DOHH2 (cell line): ENCODE data around the gene TMEM86A.

Experiments used
- H3F3A ChIP-seq: fragments of 200-600 bp; sonication (generic), shearing (Covaris generic); 2 replicates; pipeline ENCODE4 v1.6.0; 2016; ENCODE audit warnings: antibody characterized with exemption, mild to moderate bottlenecking; ENCODE audit not compliant: control insufficient read depth, insufficient read depth
- H3K27ac ChIP-seq: fragments of 200-600 bp; sonication (generic); 2 replicates; pipeline ENCODE4 v1.5.1; 2014; ENCODE audit warnings: low read depth, mild to moderate bottlenecking, low read length, moderate library complexity
- H3K27me3 ChIP-seq: fragments of 200-600 bp; sonication (generic); 2 replicates; pipeline ENCODE4 v1.6.1; 2014; ENCODE audit warnings: mild to moderate bottlenecking, low read length, mixed read lengths; ENCODE audit not compliant: control insufficient read depth
- H3K36me3 ChIP-seq: fragments of 200-600 bp; sonication (generic); 2 replicates; pipeline ENCODE4 v1.6.1; 2014; ENCODE audit warnings: mild to moderate bottlenecking, low read length, moderate library complexity, mixed read lengths; ENCODE audit not compliant: control insufficient read depth
- H3K4me1 ChIP-seq: fragments of 200-600 bp; sonication (generic); 2 replicates; pipeline ENCODE4 v1.6.1; 2014; ENCODE audit warnings: mild to moderate bottlenecking, low read length, mixed read lengths; ENCODE audit not compliant: control insufficient read depth
- H3K4me2 ChIP-seq: fragments of 200-600 bp; sonication (generic); 2 replicates; pipeline ENCODE4 v1.6.0; 2014; ENCODE audit warnings: mild to moderate bottlenecking, low read length, moderate library complexity
- H3K4me3 ChIP-seq: fragments of 200-600 bp; sonication (generic); 2 replicates; pipeline ENCODE4 v1.5.1; 2014; ENCODE audit warnings: mild to moderate bottlenecking, low read length, mixed read lengths
- H3K79me2 ChIP-seq: fragments of 200-600 bp; sonication (generic); 2 replicates; pipeline ENCODE4 v1.6.1; 2014; ENCODE audit warnings: mild to moderate bottlenecking, low read length, mixed read lengths; ENCODE audit not compliant: control insufficient read depth
- H3K9me2 ChIP-seq: fragments of 200-600 bp; sonication (generic); replicated peaks from 2 replicates; pipeline ENCODE4 v1.6.1; 2014; ENCODE audit warnings: mild to moderate bottlenecking, low read length, mixed read lengths; ENCODE audit not compliant: control insufficient read depth
- H3K9me3 ChIP-seq: fragments of 200-600 bp; sonication (generic); 2 replicates; pipeline ENCODE4 v1.6.1; 2014; ENCODE audit warnings: antibody characterized with exemption, low read length, mixed read lengths; ENCODE audit not compliant: control insufficient read depth, insufficient read depth
- H4K20me1 ChIP-seq: fragments of 200-600 bp; sonication (generic); 2 replicates; pipeline ENCODE4 v1.6.0; 2014; ENCODE audit warnings: low read depth, mild to moderate bottlenecking, antibody characterized with exemption, low read length, moderate library complexity; ENCODE audit not compliant: control insufficient read depth, insufficient read depth
- CTCF ChIP-seq: fragments of 200-600 bp; sonication (generic); IDR thresholded peaks from one replicate; pipeline ENCODE4 v1.5.1; 2014; ENCODE audit warnings: antibody characterized with exemption, mild to moderate bottlenecking, low read depth, low read length; ENCODE audit not compliant: poor library complexity, severe bottlenecking
- EZH2phosphoT487 ChIP-seq: fragments of 200-600 bp; sonication (generic); IDR thresholded peaks from 2 replicates; pipeline ENCODE4 v1.6.1; 2017; ENCODE audit warnings: borderline replicate concordance, mild to moderate bottlenecking, antibody characterized with exemption, low read length, moderate library complexity, mixed read lengths

TMEM86A gene

GRCh38 chr11:18713646-18714442 lies 15.3 kb downstream of the TMEM86A start:
- Histone ChIP-seq H3K27ac (no peak overlapping the region), H3K79me2 (no peaks in the 10 kb centered on the region), H3K27me3 (peaks cover 11% of the 10 kb centered on the region; the same call in 1 of the 2 replicates), H4K20me1 (no peaks in the 10 kb centered on the region), H3K4me1 (no peaks in the 10 kb centered on the region), H3K4me2 (no peak overlapping the region), H3K9me2 (no peaks in the 10 kb centered on the region), H3F3A (no peaks in the 10 kb centered on the region), H3K4me3 (no peak overlapping the region), H3K36me3 (no peaks in the 10 kb centered on the region), H3K9me3 (no peaks in the 10 kb centered on the region)
- TF ChIP-seq CTCF = no peak
- TF ChIP-seq EZH2phosphoT487 = no peak

- Histone ChIP-seq H4K20me1 (no peaks in the 10 kb centered on the region), H3F3A (no peaks in the 10 kb centered on the region), H3K4me2 (no peak overlapping the region), H3K36me3 (no peaks in the 10 kb centered on the region), H3K27ac (no peak overlapping the region), H3K9me2 (no peaks in the 10 kb centered on the region), H3K27me3 (peaks cover 9% of the 10 kb centered on the region; the same call in 1 of the 2 replicates), H3K9me3 (no peaks in the 10 kb centered on the region), H3K4me1 (no peaks in the 10 kb centered on the region), H3K4me3 (no peak overlapping the region), H3K79me2 (no peaks in the 10 kb centered on the region)
- no peak for TF ChIP-seq CTCF
- TF ChIP-seq EZH2phosphoT487 = no peak
Observed at GRCh38 chr11:18714443-18714780, 15.8 kb downstream of the TMEM86A start.

- Histone ChIP-seq H3F3A (no peaks in the 10 kb centered on the region), H3K4me3 (no peak overlapping the region), H3K4me2 (no peak overlapping the region), H3K9me3 (no peaks in the 10 kb centered on the region), H3K27ac (no peak overlapping the region), H3K27me3 (peaks cover 11% of the 10 kb centered on the region; the same call in 1 of the 2 replicates), H3K4me1 (no peaks in the 10 kb centered on the region), H4K20me1 (no peaks in the 10 kb centered on the region), H3K79me2 (no peaks in the 10 kb centered on the region), H3K36me3 (no peaks in the 10 kb centered on the region), H3K9me2 (no peaks in the 10 kb centered on the region)
- TF ChIP-seq CTCF = no peak
- TF ChIP-seq EZH2phosphoT487 = no peak
Observed at GRCh38 chr11:18715476-18715875, 16.9 kb downstream of the TMEM86A start.
